Right cardiac atrium (tissue), 5 donors: ENCODE data around the gene RUNX1. TPM values are rescaled to one million over a fixed set of nuclear protein-coding genes. Genes with fewer than 3 reads are reported as not detected.

Experiments
- ATAC-seq, 2 donors: fragments of 200-7000 bp; cut with Tn5 transposase; one replicate each; pipeline versions ENCODE4 v1.8.0 to v1.9.1; 2020; ENCODE audit warnings: moderate library complexity in 2 of 2, mild to moderate bottlenecking in 1 of 2
- DNase-seq, 3 donors: peaks; one replicate each; pipeline ENCODE4 v3.0.0-alpha.2; 2020
- H3K27ac ChIP-seq: one replicate; pipeline ENCODE4 v1.5.1; 2013; ENCODE audit warnings: mild to moderate bottlenecking, low read length, control low read depth, moderate library complexity
- H3K27me3 ChIP-seq: one replicate; pipeline ENCODE4 v1.6.1; 2013; ENCODE audit not compliant: control insufficient read depth, insufficient read depth
- H3K4me1 ChIP-seq: one replicate; pipeline ENCODE4 v1.6.1; 2013; ENCODE audit warnings: low read length; ENCODE audit not compliant: control insufficient read depth, insufficient read depth
- H3K4me3 ChIP-seq: one replicate; pipeline ENCODE4 v1.5.1; 2013; ENCODE audit warnings: low read length, control low read depth
- H3K9me3 ChIP-seq: one replicate; pipeline ENCODE4 v1.6.1; 2013; ENCODE audit warnings: low read length; ENCODE audit not compliant: control insufficient read depth
- WGBS: extraction: QIAGEN DNeasy Blood & Tissue Kit; methylation state at CpG from one replicate; pipeline ENCODE4 v1.1.7; 2013; 5-methylcytosine and 5-hydroxymethylcytosine counted together
- intact Hi-C, 4 donors: fragments of 100-400 bp; cut with DNase I; formaldehyde crosslinking; loops; one replicate each; pipeline versions ENCODE4 v1.11.0 to v1.14.0; 2022 to 2023
- polyA plus RNA-seq: library from polyadenylated mRNA; stranded (reverse); fragments of 200-250 nt; gene quantifications from one replicate; pipeline ENCODE4 v1.2.3, GENCODE V29; 2013
- total RNA-seq, 4 donors: library from RNA; stranded (reverse); fragmentation: NEBNext Ultra II Directional; extraction: Animal tissue kit (Norgen Biotek cat#: 25700); gene quantifications; one replicate each; pipeline ENCODE4 v1.2.1, GENCODE V29; 2021
- donor health status: healthy with polysubstance abuse.
- donor health status: DM: no; HTN: yes; CAD: no.
- donor health status: DM: no; HTN: no; CAD: no.
- donor health status: DM: no; HTN: yes; CAD: no; lungs with severe emphysema.
- donor health status: DM: yes; HTN: yes; CAD: no.

Gene RUNX1
- total and polyA plus RNA-seq, 5 donors: 0.81 to 17.6 (median 4.4) TPM

GRCh38 chr21:35081861-35082260, 32.8 kb upstream of the RUNX1 start:
- intact Hi-C loops: no loop called here
- WGBS: 85% methylated on average over 2 of the region's 2 CpGs
- H3K4me1 ChIP-seq: no peaks in the 10 kb centered on the region

GRCh38 chr21:35079181-35079580, 30.1 kb upstream of the RUNX1 start:
- intact Hi-C loops: no loop called here
- DNase-seq (no peak), ATAC-seq (no peak)
- H3K27me3 ChIP-seq: no peaks in the 10 kb centered on the region
- H3K27ac ChIP-seq: no peak overlapping the region
- no peaks in the 10 kb centered on the region for H3K4me1 ChIP-seq
- H3K4me3 ChIP-seq: no peak overlapping the region
- H3K9me3 ChIP-seq: no peaks in the 10 kb centered on the region
- 93% methylated on average over 3 of the region's 3 CpGs for WGBS

More at GRCh38 chr21:35081861-35082260, 32.8 kb upstream of the RUNX1 start:
- Histone ChIP-seq H3K9me3 (no peaks in the 10 kb centered on the region), H3K4me3 (no peak overlapping the region), H3K27ac (no peak overlapping the region), H3K27me3 (no peaks in the 10 kb centered on the region)
- no peak for DNase-seq
- ATAC-seq: no peak

- 87% methylated on average over 4 of the region's 4 CpGs for WGBS
- no peak overlapping the region for H3K4me3 ChIP-seq
These were observed 28.9 kb upstream of the RUNX1 start for GRCh38 chr21:35077975-35078374.

GRCh38 chr21:35077466-35077865, 28.4 kb upstream of the RUNX1 start:
- DNase-seq: no peak
- H3K27me3 ChIP-seq: no peaks in the 10 kb centered on the region
- WGBS: 88% methylated on average over 4 of the region's 4 CpGs
- ATAC-seq: no peak
- H3K4me3 ChIP-seq: no peak overlapping the region
- no peak overlapping the region for H3K27ac ChIP-seq
- intact Hi-C loops: no loop called here
- no peaks in the 10 kb centered on the region for H3K4me1 ChIP-seq
- H3K9me3 ChIP-seq: no peaks in the 10 kb centered on the region

More at GRCh38 chr21:35077975-35078374, 28.9 kb upstream of the RUNX1 start:
- intact Hi-C loops: no loop called here
- Histone ChIP-seq H3K27me3 (no peaks in the 10 kb centered on the region), H3K27ac (no peak overlapping the region), H3K4me1 (no peaks in the 10 kb centered on the region), H3K9me3 (no peaks in the 10 kb centered on the region)
- DNase-seq (no peak), ATAC-seq (no peak)

GRCh38 chr21:35075546-35075945, 26.4 kb upstream of the RUNX1 start:
- intact Hi-C loops: no loop called here
- Histone ChIP-seq H3K4me1 (no peaks in the 10 kb centered on the region), H3K4me3 (no peak overlapping the region), H3K9me3 (no peaks in the 10 kb centered on the region), H3K27ac (no peak overlapping the region), H3K27me3 (no peaks in the 10 kb centered on the region)
- ATAC-seq: no peak
- no peak for DNase-seq
- WGBS: 26% methylated on average over 6 of the region's 6 CpGs

GRCh38 chr21:35072960-35073359, 23.9 kb upstream of the RUNX1 start:
- no peak overlapping the region for H3K27ac ChIP-seq
- intact Hi-C loops: no loop called here
- 49% methylated on average over 11 of the region's 11 CpGs for WGBS
- no peaks in the 10 kb centered on the region for H3K9me3 ChIP-seq
- H3K27me3 ChIP-seq: no peaks in the 10 kb centered on the region
- ATAC-seq: peak; percentile 64 to 79
- H3K4me3 ChIP-seq: no peak overlapping the region
- H3K4me1 ChIP-seq: no peaks in the 10 kb centered on the region
- DNase-seq: peak; percentile 24 to 72 (median 71)

GRCh38 chr21:35072557-35072956, 23.5 kb upstream of the RUNX1 start:
- H3K27ac ChIP-seq: no peak overlapping the region
- H3K27me3 ChIP-seq: no peaks in the 10 kb centered on the region
- no peaks in the 10 kb centered on the region for H3K9me3 ChIP-seq
- WGBS: 55% methylated on average over 5 of the region's 5 CpGs
- intact Hi-C loops: no loop called here
- DNase-seq (peak in 1 of 3 donors; percentile 62), ATAC-seq (peak in 1 of 2 donors; percentile 29)
- no peaks in the 10 kb centered on the region for H3K4me1 ChIP-seq
- H3K4me3 ChIP-seq: no peak overlapping the region

- no peaks in the 10 kb centered on the region for H3K4me1 ChIP-seq
- no peak overlapping the region for H3K4me3 ChIP-seq
- no peak overlapping the region for H3K27ac ChIP-seq
- DNase-seq: no peak
- no peaks in the 10 kb centered on the region for H3K27me3 ChIP-seq
- intact Hi-C loops: no loop called here
- no peak for ATAC-seq
- 89% methylated on average over 2 of the region's 2 CpGs for WGBS
- H3K9me3 ChIP-seq: no peaks in the 10 kb centered on the region
These were observed 22.2 kb upstream of the RUNX1 start for GRCh38 chr21:35071347-35071746.

GRCh38 chr21:35070436-35070835, 21.3 kb upstream of the RUNX1 start:
- 79% methylated on average over 5 of the region's 5 CpGs for WGBS

GRCh38 chr21:35066824-35067223, 17.7 kb upstream of the RUNX1 start:
- ATAC-seq: no peak

More at GRCh38 chr21:35070436-35070835, 21.3 kb upstream of the RUNX1 start:
- Histone ChIP-seq H3K4me1 (no peaks in the 10 kb centered on the region), H3K4me3 (no peak overlapping the region), H3K9me3 (no peaks in the 10 kb centered on the region), H3K27ac (no peak overlapping the region), H3K27me3 (no peaks in the 10 kb centered on the region)
- ATAC-seq: no peak
- no peak for DNase-seq
- intact Hi-C loops: no loop called here

GRCh38 chr21:35063428-35064172, 14.5 kb upstream of the RUNX1 start:
- Histone ChIP-seq H3K4me3 (no peak overlapping the region), H3K9me3 (no peaks in the 10 kb centered on the region), H3K27ac (no peak overlapping the region), H3K27me3 (no peaks in the 10 kb centered on the region), H3K4me1 (no peaks in the 10 kb centered on the region)
- intact Hi-C loops: no loop called here
- no peak for ATAC-seq
- 83% methylated on average over 6 of the region's 6 CpGs for whole genome bisulfite sequencing
- no peak for DNase-seq

More at GRCh38 chr21:35066824-35067223, 17.7 kb upstream of the RUNX1 start:
- Histone ChIP-seq H3K27me3 (no peaks in the 10 kb centered on the region), H3K27ac (no peak overlapping the region), H3K4me3 (no peak overlapping the region), H3K4me1 (no peaks in the 10 kb centered on the region), H3K9me3 (no peaks in the 10 kb centered on the region)
- intact Hi-C loops: no loop called here
- 79% methylated on average over 4 of the region's 4 CpGs for WGBS
- no peak for DNase-seq
